ENCODE measurements around the gene MTHFD1.
"Not testable (repeated sequence)": the region's sequence is repeated elsewhere in the genome, so short reads cannot be mapped to it uniquely, and the experiment has no call there.

MTHFD1 gene

DNA sequence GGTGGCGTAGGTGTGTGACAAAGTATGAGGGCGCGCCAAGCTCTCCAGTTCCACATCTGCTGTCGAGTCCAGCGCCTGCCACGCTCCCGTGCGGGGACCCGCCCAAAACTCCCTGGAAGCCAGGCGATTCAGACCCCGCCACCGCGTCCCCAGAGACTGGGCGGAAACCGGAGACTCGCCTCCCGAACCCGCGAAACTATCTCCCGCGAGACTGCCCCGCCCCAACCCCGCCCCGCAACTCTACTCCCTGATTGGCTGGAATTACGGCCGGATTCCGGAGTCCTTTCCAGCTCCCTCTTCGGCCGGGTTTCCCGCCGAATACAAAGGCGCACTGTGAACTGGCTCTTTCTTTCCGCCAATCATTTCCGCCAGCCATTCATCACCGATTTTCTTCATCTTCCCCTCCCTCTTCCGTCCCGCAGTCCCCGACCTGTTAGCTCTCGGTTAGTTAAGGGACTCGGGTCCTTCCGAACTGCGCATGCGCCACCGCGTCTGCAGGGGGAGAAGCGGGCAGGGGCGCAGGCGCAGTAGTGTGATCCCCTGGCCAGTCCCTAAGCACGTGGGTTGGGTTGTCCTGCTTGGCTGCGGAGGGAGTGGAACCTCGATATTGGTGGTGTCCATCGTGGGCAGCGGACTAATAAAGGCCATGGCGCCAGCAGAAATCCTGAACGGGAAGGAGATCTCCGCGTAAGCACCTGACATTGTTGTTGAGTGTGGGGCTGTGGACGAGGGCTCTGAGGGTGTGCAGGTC lies at the start of gene MTHFD1:
Gene MTHFD1 (plus strand): TSS at position 572 of the 751 bp plus-strand sequence. CDS start 75 bp downstream, at position 647.
- DNase-seq: peak; percentile 99

DNA sequence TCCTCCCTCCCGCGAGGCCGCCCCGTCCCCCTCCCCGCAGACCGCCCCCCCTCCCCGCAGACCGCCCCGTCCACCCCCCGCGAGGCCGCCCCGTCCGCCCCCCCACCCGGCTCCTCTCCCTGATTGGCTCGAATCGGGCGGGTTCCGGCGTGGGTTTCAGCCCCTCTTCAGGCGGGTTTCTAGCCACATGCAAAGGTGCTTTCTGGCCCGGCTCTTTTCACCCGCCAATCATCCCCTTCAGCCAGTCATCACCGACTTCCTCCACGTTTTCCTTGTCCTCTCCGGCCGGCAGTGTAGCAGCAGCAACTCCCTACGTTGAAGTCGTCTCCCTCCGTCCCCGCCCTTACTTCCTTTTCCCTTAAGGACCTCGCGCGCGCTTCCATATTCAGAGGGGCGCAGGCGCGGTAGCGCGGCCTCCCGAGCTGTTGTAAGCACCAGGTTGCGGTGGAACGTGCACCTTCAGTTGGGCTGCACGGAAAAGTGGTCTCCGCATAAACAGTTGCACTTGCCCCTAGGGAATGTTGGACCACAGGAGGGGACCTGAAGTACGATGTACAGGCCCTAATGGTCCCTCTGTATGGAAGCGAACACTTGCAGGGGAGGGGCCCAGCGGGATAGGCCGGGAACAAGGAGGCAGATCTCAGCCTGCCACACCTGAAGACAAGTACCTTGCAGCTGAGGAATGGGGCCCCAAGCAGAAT lies 49.4 kb upstream of the MTHFD1 start:
- DNase-seq: peak; percentile 99

DNA sequence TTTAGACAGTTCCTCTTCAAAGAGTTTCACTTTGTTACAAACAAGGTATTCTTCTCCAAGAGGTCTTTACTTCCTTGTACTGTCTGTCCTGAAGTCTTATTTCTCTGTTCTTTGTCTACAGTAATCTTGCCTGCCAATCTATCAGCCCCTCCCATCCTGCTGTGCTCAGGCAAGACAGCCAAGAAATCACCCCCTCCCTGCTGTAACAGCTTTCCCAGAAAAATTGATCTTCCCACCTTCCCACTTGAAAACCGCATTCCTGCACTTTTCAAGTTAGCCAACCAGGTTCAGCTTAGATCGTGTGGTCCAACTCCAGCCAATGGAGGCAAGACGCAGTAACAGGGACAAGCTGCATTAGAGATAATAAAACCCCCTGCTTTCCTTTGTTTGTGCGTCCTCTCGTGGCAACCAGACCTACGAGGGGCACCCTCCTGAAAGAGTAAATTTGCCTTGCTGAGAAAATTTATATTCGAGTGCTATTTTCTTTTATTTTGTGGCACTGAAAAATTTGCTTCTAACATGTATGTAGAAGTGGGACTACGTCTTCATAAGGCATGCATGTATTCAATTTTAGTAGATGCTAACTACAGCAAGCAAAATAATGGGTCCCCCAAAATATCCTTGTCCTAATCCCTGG lies 47.5 kb upstream of the MTHFD1 start:
- DNase-seq: no peak

DNA sequence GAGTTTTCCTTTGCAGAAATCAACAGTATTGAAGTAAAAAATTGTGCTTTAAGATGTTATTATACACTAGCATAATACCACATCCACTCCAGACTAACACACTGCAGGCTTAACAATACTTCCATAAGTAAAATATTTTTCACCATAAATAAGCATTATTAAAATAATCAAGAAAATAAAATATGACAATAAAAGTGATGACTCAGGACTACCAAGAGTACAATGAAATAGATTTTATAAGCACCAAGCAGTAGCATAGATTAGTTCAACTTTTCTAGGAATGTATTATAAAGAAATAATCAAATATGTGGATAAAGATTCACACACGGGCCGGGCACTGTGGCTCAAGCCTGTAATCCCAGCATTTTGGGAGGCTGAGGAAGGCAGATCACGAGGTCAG lies 40.4 kb upstream of the MTHFD1 start:
- no peak for DNase-seq

DNA sequence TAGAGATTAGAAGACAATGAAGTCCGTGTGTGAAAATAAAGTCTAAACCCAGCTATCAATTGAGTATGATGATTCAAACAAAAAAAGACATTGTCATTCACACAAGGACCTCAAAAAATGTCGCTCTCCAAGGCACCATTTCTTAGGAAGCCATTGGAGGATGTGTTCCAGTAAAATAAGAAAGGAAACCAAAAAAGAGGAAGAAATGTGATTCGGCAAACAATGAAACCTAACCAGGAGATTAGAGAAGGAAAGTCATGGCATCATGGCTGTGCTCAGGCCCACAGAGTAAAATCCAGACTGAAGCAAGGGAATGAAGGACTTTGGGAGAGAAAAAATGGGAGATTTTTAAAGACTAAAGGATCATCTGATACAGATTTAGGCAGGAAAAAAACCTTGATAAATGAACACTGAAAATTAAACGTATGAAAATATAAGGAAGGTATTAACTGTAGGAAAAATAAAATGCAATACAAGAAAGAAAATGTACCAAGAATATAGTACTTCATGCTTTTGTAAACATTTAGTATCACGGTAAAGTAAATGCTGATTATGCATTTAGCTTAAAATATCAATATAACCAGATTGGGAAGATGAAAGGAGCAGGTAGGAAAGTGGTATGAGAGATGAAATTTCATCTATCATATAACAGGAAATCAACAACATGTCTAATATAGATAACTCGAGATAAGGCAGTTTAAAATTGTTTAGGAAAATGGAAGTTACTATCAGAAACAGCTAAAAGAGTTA lies 38.2 kb upstream of the MTHFD1 start:
- no peak for DNase-seq

DNA sequence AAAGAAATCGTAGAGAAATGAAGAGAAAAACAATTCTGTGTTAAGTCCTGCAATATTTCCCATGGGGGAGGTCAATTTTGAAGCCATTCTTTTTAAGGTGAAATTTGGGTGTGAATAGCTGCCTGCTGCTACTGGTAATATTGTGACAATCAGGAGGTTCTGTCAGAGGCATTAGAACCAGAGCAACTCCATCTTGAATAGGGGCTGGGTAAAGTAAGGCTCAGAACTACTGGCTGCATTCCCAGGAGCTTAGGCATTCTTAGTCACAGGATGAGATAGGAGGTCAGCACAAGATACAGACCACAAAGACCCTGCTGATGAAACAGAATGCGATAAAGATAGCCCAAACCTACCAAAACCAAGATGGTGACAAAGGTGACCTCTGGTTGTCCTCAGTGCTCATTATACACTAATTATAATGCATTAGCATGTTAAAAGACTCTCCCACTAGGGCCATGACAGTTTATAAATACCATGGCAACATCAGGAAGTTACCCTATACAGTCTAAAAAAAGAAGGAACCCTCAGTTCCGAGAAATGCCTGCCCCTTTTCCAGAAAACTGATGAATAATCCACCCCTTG lies 24.8 kb upstream of the MTHFD1 start:
- no peak for DNase-seq

DNA sequence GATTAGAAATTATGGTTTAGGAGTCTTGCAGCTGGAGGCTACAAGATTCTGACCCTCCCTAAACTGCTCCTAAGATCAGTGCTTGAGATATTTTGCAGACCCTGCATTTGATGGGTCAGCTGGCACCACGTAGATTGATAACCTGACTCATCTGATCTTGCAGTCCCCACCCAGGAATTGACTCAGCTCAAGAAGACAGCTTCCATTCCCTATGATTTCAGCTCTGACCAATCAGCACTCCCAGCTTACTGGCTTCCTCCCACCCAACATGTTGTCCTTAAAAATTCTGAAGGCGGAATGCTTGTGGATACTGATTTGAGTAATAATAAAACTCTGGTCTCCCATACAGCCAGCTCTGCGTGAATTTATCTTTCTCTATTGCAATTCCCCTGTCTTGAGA lies 23.2 kb upstream of the MTHFD1 start:
- DNase-seq: no peak

DNA sequence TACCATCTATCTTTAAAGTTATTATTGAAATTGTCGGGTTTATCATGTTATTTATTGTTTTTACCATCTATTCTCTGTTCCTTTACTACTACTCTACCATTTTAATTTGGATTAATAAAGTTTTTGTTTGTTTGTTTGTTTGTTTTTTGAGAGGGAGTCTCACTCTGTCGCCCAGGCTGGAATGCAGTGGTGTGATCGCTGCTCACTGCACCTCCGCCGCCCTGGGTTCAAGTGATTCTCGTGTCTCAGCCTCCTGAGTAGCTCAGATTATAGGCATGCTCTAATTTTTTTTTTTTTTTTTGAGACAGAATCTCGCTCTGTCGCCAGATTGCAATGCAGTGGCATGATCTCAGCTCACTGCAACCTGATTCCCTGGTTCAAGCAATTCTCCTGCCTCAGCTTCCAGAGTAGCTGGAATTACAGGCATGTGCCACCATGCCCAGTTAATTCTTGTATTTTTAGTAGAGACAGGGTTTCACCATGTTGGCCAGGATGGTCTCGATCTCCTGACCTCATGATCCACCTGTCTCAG lies 22.7 kb upstream of the MTHFD1 start:
- peak; percentile 14 for DNase-seq

DNA sequence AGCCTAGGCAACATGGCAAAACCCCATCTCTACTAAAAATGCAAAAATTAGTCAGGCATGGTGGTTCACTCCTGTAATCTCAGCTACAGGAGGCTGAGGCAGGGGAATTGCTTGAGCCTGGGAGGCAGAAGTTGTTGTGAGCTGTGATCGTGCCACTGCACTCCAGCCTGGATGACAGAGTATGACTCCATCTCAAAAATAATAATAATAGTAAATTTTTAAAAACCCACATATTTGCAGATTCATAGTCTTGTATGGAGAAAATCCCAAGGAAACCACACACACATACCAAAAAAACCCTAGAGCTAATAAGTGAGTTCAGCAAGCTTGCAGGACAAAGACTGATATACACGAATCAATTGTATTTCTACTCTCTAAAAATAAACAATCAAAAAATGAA lies 19.0 kb upstream of the MTHFD1 start:
- DNase-seq: no peak

DNA sequence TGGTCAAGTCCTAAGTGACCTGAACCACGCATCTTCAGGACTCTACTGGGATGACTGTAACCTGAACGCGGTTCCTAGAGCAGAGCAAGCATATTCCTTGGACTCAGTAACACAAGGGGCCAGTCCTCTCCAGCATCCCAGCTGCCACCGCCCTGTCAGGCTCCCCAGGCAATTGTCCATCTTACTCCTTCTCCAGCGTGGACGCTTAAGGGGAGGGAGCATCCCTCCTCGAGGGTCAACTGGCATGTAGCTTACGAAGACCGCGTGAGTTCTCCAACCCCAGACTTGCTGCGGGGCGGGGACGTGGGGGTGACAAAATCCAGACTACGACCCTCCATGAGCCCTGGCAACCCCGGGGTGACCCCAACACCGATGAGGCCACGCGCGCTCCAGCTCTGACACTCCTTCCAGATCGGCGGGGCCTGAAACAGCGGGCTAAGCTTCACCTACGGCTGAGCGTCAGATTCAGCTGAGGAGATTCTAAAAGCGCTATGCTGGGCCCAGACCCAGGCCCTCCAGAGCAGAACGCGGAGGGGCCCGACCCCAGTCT lies 846 bp upstream of the MTHFD1 start:
- no peak for DNase-seq

DNA sequence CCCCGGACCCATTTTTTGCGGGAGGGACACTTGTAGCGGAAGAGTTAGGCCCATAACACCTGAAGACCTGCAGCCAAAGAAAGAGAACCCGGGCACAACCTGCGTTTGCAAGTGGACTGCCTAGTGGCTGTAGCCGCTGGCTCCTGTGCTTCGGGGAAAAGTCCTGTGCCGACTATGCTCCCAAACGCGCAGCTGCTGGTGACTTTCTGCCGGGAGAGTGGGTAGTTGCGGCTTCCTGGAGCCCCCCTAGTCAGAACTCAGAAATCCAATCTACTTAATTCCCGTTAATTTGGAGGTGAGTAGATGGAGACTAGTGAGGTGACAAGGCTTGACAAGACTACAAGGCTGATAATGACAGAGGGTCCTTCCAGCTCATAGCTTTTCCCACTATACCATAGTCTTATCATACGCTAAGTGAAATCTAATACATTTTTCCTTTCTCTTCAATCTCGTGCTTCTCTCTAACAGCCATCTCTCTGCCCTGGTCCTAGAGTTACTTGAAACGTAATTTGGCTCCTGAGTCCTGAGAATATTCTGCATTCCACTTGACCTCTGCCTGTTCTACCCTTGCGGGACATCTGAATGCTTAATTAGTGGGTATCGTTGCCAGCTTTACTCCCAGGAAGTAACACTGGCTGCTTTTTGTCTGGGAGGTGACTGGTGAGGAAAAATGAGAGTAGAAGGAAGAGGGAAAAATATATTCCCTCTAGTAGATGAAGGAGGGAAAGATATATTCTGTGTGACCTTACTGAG lies 556 bp downstream of the MTHFD1 start:
- DNase-seq: no peak

DNA sequence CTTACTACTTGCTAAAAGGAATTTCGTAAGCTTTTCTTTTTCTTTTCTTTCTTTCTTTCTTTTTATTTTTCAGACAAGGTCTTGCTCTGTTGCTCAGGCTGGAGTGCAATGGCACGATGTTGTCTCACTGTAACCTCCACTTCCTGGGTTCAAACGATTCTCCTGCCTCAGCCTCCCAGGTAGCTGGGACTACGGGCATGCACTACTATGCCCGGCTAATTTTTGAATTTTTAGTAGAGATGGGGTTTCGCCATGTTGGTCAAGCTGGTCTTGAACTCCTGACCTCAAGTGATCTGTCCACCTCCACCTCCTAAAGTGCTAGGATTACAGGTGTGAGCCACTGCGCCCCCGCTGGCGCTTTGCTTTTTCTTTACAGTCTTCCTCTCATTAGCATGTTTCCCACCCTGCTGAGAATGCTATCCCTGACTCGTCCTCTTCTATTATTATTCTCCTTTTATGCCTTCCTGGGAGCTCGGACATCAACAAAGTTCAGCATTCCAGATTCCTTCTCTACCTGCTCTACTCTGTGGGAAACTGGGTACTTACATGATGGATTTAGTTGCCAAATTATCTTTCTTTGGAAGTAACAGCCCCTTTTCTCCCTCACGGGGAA lies 3.1 kb downstream of the MTHFD1 start:
- no peak for DNase-seq

DNA sequence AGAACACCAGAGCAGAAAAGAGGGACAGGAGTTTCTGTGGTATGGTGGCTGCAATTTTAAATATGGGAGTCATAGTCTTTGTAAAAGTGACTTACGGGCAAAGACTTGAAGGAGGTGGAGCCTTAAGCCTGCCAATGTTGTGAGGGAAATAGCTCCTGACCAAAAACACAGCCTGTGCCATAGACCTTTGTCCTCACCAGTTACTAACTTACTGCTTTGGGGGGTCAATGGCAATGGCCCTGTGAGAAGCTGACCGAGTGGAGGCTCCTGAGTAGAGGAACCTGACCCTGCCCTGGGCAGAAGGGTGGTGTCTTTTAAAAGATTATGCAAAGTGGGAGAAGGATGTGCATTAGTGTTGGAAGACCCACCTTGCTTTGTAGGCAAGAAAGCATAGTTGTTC lies 3.8 kb downstream of the MTHFD1 start:
- no peak for DNase-seq

DNA sequence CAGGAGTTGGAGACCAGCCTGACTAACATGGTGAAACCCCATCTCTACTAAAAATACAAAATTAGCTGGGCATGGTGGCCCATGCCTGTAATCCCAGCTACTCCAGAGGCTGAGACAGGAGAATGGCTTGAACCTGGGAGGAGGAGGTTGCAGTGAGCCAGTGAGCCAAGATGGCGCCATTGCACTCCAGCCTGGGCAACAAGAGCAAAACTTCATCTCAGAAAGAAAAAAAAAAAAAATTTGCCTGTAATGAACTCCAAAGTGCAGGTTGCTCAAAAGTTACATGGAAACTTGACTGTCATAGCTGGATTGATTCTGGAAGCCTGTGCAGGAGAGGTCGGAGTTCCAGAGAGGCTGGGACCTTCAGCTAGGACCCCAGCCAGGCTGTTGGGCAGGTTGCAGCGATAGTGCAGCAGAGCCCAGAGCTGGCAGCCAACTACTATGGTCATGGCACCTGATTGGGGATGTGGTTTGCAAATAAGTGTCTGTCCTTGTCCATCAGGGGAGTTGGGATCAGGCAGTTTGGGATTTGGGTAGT lies 5.1 kb downstream of the MTHFD1 start:
- not testable (repeated sequence) for DNase-seq

DNA sequence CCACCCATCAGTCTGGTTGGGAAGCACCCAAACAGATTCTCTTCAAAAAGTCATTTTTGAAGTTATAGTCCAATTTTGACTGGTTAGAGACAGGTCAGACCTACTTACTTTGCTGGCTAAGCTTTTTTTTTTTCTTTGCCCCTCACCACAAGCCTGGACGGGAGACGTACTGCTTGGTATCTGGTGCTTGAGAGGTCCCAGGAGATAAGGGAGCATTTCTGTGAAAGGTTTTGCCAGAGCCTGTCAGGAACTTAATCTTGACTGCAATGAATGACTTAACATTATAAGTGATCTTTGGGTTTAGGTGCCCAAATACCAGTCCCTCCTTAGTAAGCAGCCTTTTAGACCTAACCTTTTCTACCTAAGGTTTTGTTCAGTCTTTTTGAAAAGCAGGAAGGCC lies 6.3 kb downstream of the MTHFD1 start:
- no peak for DNase-seq

DNA sequence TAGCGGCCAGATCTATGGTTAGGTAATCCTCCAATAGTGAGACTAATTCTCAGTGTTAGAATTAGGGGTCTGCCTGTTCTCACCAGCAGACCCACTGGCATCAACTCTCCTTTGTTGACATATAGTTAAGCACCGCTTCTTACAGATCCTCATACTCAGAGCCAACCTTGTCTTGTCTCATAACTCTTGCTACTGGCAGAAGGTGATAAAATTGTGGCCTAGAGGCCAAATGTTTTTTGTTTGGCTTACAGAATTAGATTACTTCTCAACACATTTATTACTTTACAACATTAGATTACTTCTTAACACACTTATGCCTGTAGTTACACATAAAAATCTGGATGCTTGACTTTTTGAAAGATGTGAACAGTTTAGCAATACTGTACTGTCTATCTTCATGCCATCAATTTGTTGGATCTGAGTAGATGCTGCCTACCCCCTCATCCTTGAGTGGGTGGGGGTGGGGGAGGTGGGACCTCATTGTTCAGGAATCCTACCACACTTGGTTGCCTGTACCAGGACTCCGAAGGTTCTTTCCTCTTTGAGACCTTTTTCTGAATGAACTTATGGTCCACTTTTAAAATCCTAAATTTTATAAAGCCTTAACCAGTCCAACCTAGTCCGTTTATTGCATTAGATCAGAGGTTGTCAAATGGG lies 7.0 kb downstream of the MTHFD1 start:
- no peak for DNase-seq

DNA sequence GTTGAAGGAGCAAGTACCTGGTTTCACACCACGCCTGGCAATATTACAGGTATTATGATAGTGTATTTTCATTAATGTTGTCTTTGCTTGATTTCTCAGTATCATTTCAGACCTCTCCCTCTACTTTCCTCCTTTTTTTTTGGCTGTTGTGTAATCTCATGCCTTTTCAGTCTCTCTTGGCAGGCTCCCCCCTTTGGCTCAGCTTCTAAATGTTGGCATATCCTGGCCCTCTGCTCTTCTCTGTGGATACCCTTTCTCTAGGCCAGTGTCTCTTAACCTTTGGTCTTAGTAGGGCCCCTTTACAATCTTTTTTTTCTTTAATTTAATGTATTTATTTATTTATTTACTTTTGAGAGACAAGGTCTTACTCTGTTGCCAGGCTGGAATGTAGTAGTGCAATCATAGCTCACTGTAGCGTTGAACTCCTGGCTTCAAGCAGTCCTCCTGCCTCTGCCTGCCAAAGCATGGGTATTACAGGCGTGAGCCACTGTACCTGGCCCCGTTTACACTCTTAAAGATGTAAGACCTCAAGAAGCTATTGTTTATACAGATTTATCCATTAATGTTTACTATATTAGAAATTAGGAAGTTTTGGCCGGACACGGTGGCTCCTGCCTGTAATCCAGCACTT lies 12.8 kb downstream of the MTHFD1 start:
- no peak for DNase-seq

DNA sequence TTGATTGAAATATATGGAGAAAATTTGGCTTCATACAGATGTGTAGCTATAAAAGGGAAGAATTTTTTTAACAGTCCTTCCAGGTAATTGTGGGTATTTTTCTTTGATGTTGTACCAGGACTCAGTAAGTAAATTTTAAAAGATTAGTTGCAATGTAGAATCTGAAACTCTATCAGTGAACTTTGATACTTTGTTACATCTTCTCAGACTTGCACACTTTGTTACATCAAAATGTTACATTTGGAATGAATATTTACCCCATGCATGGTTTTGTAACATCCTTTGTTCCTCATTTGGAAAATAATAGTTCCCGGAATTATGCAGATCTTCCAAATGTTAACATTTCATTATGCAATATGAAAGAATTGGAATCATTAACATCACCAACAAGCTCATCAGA lies 13.8 kb downstream of the MTHFD1 start:
- DNase-seq: no peak

DNA sequence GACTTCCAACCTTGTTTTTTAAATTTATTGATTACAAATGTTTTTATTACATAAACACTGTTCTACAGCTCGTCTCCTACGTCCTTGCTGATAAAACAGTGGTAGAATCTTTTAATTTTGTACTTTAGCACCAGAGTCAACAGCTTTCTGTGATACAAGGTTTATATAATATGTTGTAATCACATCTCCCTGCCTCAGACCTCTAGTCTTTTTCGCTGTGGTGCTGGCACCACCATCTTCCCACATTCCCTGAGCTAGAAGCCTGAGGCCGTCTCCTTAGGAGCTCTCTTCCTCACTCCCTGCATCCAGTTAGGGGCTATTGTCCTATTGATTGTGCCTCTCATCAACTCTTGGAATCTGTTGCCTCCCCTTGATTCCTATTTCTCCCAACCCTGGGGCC lies 17.1 kb downstream of the MTHFD1 start:
- DNase-seq: no peak

DNA sequence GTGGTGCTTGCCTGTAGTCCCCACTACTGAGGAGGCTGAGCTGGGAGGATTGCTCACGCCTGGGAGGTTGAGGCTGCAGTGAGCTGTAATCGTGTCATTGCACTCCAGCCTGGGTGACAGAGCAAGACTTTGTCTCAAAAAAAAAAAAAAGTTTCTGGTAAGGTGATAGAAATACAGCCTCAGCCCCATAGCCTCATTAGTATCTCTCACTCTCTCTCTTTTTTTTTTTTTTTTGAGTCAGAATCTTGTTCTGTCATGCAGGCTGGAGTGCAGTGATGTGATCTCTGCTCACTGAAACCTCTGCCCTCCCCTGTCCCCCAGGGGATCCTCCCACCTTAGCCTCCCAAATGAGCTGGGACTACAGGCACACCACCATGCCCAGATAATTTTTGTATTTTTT lies 19.2 kb downstream of the MTHFD1 start:
- no peak for DNase-seq

Measured in NCI-H2171 (cell line).